ENCODE results near the gene TAF1A.

The TAF1A gene

GRCh38 chr1:222600281-222600680 is 10.5 kb upstream of the TAF1A start:
- in situ Hi-C loops (cut with MboI; ENCODE audit: low sequenced_read_pairs): no loop called here

GRCh38 chr1:222596696-222597095 is 7.0 kb upstream of the TAF1A start:
- in situ Hi-C loops (cut with MboI; ENCODE audit: low sequenced_read_pairs): no loop called here

- in situ Hi-C loops (cut with MboI; ENCODE audit: low sequenced_read_pairs): no loop called here
These were observed 5.1 kb upstream of the TAF1A start for GRCh38 chr1:222594789-222595188.

GRCh38 chr1:222592171-222592570 is 2.4 kb upstream of the TAF1A start:
- in situ Hi-C loops (cut with MboI; ENCODE audit: low sequenced_read_pairs): no loop called here

- in situ Hi-C loops (cut with MboI; ENCODE audit: low sequenced_read_pairs): no loop called here
These were observed 1.6 kb downstream of the TAF1A start for GRCh38 chr1:222588135-222588534.

- in situ Hi-C loops (cut with MboI; ENCODE audit: low sequenced_read_pairs): no loop called here
These were observed 2.9 kb downstream of the TAF1A start for GRCh38 chr1:222586842-222587241.

GRCh38 chr1:222583079-222583478 is 6.7 kb downstream of the TAF1A start:
- in situ Hi-C loops (cut with MboI; ENCODE audit: low sequenced_read_pairs): no loop called here

GRCh38 chr1:222582099-222582774 is 7.5 kb downstream of the TAF1A start:
- in situ Hi-C loops (cut with MboI; ENCODE audit: low sequenced_read_pairs): no loop called here

- in situ Hi-C loops (cut with MboI; ENCODE audit: low sequenced_read_pairs): no loop called here
These were observed 10.4 kb downstream of the TAF1A start for GRCh38 chr1:222579316-222579715.

GRCh38 chr1:222570837-222571236 is 18.9 kb downstream of the TAF1A start:
- in situ Hi-C loops (cut with MboI; ENCODE audit: low sequenced_read_pairs): no loop called here

GRCh38 chr1:222561656-222562055 is 28.1 kb downstream of the TAF1A start:
- in situ Hi-C loops (cut with MboI; ENCODE audit: low sequenced_read_pairs): no loop called here

- in situ Hi-C loops (cut with MboI; ENCODE audit: low sequenced_read_pairs): no loop called here
These were observed 32.2 kb downstream of the TAF1A start for GRCh38 chr1:222557574-222557973.

GRCh38 chr1:222557148-222557547 is 32.6 kb downstream of the TAF1A start:
- in situ Hi-C loops (cut with MboI; ENCODE audit: low sequenced_read_pairs): no loop called here

- in situ Hi-C loops (cut with MboI; ENCODE audit: low sequenced_read_pairs): no loop called here
These were observed 33.6 kb downstream of the TAF1A start for GRCh38 chr1:222555992-222556615.

GRCh38 chr1:222554177-222554576 is 35.6 kb downstream of the TAF1A start:
- in situ Hi-C loops (cut with MboI; ENCODE audit: low sequenced_read_pairs): no loop called here

- in situ Hi-C loops (cut with MboI; ENCODE audit: low sequenced_read_pairs): no loop called here
These were observed 36.9 kb downstream of the TAF1A start for GRCh38 chr1:222552882-222553281.

GRCh38 chr1:222547944-222548671 is 41.6 kb downstream of the TAF1A start, which contains the start of gene HHIPL2:
Gene HHIPL2, minus strand, starts transcription at chr1:222548104. Its CDS starts 60 bp downstream, at chr1:222548044.
- in situ Hi-C loops (cut with MboI; ENCODE audit: low sequenced_read_pairs): no loop called here

GRCh38 chr1:222547260-222547614 is 42.5 kb downstream of the TAF1A start:
- in situ Hi-C loops (cut with MboI; ENCODE audit: low sequenced_read_pairs): no loop called here

GRCh38 chr1:222546548-222547259 is 43.0 kb downstream of the TAF1A start:
- in situ Hi-C loops (cut with MboI; ENCODE audit: low sequenced_read_pairs): no loop called here

- in situ Hi-C loops (cut with MboI; ENCODE audit: low sequenced_read_pairs): no loop called here
These were observed 43.6 kb downstream of the TAF1A start for GRCh38 chr1:222546091-222546490.

GRCh38 chr1:222543817-222544216 is 45.9 kb downstream of the TAF1A start:
- in situ Hi-C loops (cut with MboI; ENCODE audit: low sequenced_read_pairs): no loop called here

Measured in HL-60/S4 (cell line).